ENCODE results near the gene PTCD2. TPM values are rescaled to one million over a fixed set of nuclear protein-coding genes. Genes with fewer than 3 reads are reported as not detected.
A peak's percentile ranks its signal among the peaks of the same experiment; 100 is the strongest.
"Not testable (repeated sequence)": the region's sequence is repeated elsewhere in the genome, so short reads cannot be mapped to it uniquely, and the experiment has no call there.

PTCD2 gene
- total and polyA plus RNA-seq, 2 experiments from 2014 or later = 6.3 to 14.3 TPM

GRCh38 chr5:72296256-72296655 lies 23.9 kb upstream of the PTCD2 start:
- peaks cover 10% of the 10 kb centered on the region for H3K4me1 ChIP-seq (ENCODE audit: low read depth)
- no peak overlapping the region for H3K27ac ChIP-seq
- no peak overlapping the region for H3K4me3 ChIP-seq
- no peak for DNase-seq (ENCODE audit: low read depth in 1 of 2, low spot score in 1 of 2)
- no peak for TF ChIP-seq CTCF (IDR thresholded peaks at IDR 0.05; ENCODE audit: low read depth, low read length)
- H3K36me3 ChIP-seq = peaks cover 9% of the 10 kb centered on the region
- no peaks in the 10 kb centered on the region for H3K9me3 ChIP-seq (ENCODE audit: low read depth)
- no peaks in the 10 kb centered on the region for H3K27me3 ChIP-seq

- peaks cover 15% of the 10 kb centered on the region for H3K4me1 ChIP-seq (ENCODE audit: low read depth)
- DNase-seq (ENCODE audit: low read depth in 1 of 2, low spot score in 1 of 2); H3K9me3 ChIP-seq (ENCODE audit: low read depth); H3K4me3 ChIP-seq; H3K36me3 ChIP-seq; H3K27ac ChIP-seq; H3K27me3 ChIP-seq: not testable (repeated sequence)
These were observed 22.0 kb upstream of the PTCD2 start for GRCh38 chr5:72298136-72298535.

GRCh38 chr5:72298711-72299110 lies 21.5 kb upstream of the PTCD2 start:
- no peak for DNase-seq (ENCODE audit: low read depth in 1 of 2, low spot score in 1 of 2)
- peaks cover 9% of the 10 kb centered on the region for H3K36me3 ChIP-seq
- H3K27me3 ChIP-seq = no peaks in the 10 kb centered on the region
- no peak overlapping the region for H3K27ac ChIP-seq
- no peak overlapping the region for H3K4me3 ChIP-seq
- H3K4me1 ChIP-seq (ENCODE audit: low read depth) = peaks cover 12% of the 10 kb centered on the region
- TF ChIP-seq CTCF (IDR thresholded peaks at IDR 0.05; ENCODE audit: low read depth, low read length) = no peak
- H3K9me3 ChIP-seq (ENCODE audit: low read depth) = no peaks in the 10 kb centered on the region

- Histone ChIP-seq H3K36me3 (peaks cover 5% of the 10 kb centered on the region), H3K4me1 (ENCODE audit: low read depth) (peaks cover 16% of the 10 kb centered on the region), H3K27ac (no peak overlapping the region), H3K9me3 (ENCODE audit: low read depth) (no peaks in the 10 kb centered on the region), H3K4me3 (no peak overlapping the region), H3K27me3 (no peaks in the 10 kb centered on the region)
- TF ChIP-seq CTCF (IDR thresholded peaks at IDR 0.05; ENCODE audit: low read depth, low read length) = no peak
- no peak for DNase-seq (ENCODE audit: low read depth in 1 of 2, low spot score in 1 of 2)
These were observed 19.4 kb upstream of the PTCD2 start for GRCh38 chr5:72300590-72301339.

- peaks cover 1% of the 10 kb centered on the region for H3K36me3 ChIP-seq
- no peak overlapping the region for H3K4me3 ChIP-seq
- H3K27ac ChIP-seq = peak overlapping the region; percentile 37
These were observed 18.6 kb upstream of the PTCD2 start for GRCh38 chr5:72301557-72301956.

More at GRCh38 chr5:72301557-72301956, 18.6 kb upstream of the PTCD2 start:
- no peak for TF ChIP-seq CTCF (IDR thresholded peaks at IDR 0.05; ENCODE audit: low read depth, low read length)
- no peaks in the 10 kb centered on the region for H3K27me3 ChIP-seq
- DNase-seq (ENCODE audit: low read depth in 1 of 2, low spot score in 1 of 2) = no peak
- peaks cover 19% of the 10 kb centered on the region for H3K4me1 ChIP-seq (ENCODE audit: low read depth)
- no peaks in the 10 kb centered on the region for H3K9me3 ChIP-seq (ENCODE audit: low read depth)

Data from cardiac muscle cell (in vitro differentiated cells and primary cell).